Colonic mucosa (tissue), 4 donors: ENCODE data around the gene TENT5C. TPM values are rescaled to one million over a fixed set of nuclear protein-coding genes. Genes with fewer than 3 reads are reported as not detected.

Experiments
- DNase-seq: peaks from one replicate; pipeline ENCODE4 v3.0.0-alpha.2; 2020
- H3K27ac ChIP-seq: fragments of 200-600 bp; one replicate; pipeline ENCODE4 v1.8.0; 2021
- H3K27me3 ChIP-seq: fragments of 200-600 bp; one replicate; pipeline ENCODE4 v1.8.0; 2021
- H3K36me3 ChIP-seq: fragments of 200-600 bp; one replicate; pipeline ENCODE4 v1.8.0; 2021
- H3K4me1 ChIP-seq: fragments of 200-600 bp; one replicate; pipeline ENCODE4 v1.8.0; 2021; ENCODE audit warnings: mild to moderate bottlenecking
- H3K4me3 ChIP-seq: fragments of 200-600 bp; one replicate; pipeline ENCODE4 v1.8.0; 2021
- H3K9ac ChIP-seq, 2 donors: one replicate each; pipeline ENCODE4 v1.7.0; 2013; ENCODE audit warnings: control low read depth in 2 of 2, low read depth in 2 of 2, low read length in 2 of 2
- H3K9me3 ChIP-seq: fragments of 200-600 bp; one replicate; pipeline ENCODE4 v1.8.0; 2021
- intact Hi-C: fragments of 100-400 bp; cut with DNase I; formaldehyde crosslinking; loops from one replicate; pipeline ENCODE4 v1.14.1; 2022
- total RNA-seq, 2 donors: library from RNA; stranded (reverse); fragmentation: NEBNext Ultra II Directional in 1 of 2; extraction: Animal tissue kit (Norgen Biotek cat#: 25700) in 1 of 2; gene quantifications; one replicate each; pipeline ENCODE4 v1.2.1, GENCODE V29; 2021
- TF ChIP-seq, protein P1 (sequence below): fragments of 200-600 bp; IDR thresholded peaks from one replicate; pipeline ENCODE4 v1.8.0; 2022; ENCODE audit warnings: antibody characterized with exemption, mild to moderate bottlenecking
- donor health status: healthy.
- donor health status: DM: no; HTN: no; CAD: no.
- donor health status: DM: no; HTN: no; CAD: no.

The TENT5C gene
- total RNA-seq, 2 donors from 2014 or later: 40.7 to 58.5 TPM

DNA sequence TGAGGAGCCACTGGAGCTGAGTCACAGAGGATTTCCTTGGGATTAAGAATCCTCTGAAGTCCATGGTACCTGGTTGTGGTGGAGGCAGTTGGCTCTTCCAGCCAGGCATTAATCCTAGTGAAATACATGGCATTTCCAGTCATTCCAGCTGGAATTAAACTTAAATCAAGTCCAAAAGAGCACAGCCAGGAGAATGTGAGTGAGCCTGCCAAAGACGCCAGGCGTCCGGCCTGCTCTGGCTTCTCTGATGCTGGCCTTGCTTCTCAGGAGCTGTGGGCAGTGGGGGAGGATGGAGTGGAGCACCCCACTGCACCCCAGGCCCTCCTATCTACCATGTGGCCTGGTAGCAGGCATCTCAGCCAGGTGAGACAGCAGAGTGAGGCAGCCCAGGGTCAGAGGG lies 23.4 kb upstream of the TENT5C start:
- H3K9ac ChIP-seq: no peak overlapping the region
- DNase-seq: no peak
- TF ChIP-seq, protein P1, sequence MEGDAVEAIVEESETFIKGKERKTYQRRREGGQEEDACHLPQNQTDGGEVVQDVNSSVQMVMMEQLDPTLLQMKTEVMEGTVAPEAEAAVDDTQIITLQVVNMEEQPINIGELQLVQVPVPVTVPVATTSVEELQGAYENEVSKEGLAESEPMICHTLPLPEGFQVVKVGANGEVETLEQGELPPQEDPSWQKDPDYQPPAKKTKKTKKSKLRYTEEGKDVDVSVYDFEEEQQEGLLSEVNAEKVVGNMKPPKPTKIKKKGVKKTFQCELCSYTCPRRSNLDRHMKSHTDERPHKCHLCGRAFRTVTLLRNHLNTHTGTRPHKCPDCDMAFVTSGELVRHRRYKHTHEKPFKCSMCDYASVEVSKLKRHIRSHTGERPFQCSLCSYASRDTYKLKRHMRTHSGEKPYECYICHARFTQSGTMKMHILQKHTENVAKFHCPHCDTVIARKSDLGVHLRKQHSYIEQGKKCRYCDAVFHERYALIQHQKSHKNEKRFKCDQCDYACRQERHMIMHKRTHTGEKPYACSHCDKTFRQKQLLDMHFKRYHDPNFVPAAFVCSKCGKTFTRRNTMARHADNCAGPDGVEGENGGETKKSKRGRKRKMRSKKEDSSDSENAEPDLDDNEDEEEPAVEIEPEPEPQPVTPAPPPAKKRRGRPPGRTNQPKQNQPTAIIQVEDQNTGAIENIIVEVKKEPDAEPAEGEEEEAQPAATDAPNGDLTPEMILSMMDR: no peak
- H3K27ac ChIP-seq: no peak overlapping the region
- H3K4me3 ChIP-seq: no peak overlapping the region
- H3K9me3 ChIP-seq: no peaks in the 10 kb centered on the region
- H3K27me3 ChIP-seq: no peaks in the 10 kb centered on the region
- H3K36me3 ChIP-seq: no peaks in the 10 kb centered on the region
- intact Hi-C loops: no loop called here
- H3K4me1 ChIP-seq: no peaks in the 10 kb centered on the region

DNA sequence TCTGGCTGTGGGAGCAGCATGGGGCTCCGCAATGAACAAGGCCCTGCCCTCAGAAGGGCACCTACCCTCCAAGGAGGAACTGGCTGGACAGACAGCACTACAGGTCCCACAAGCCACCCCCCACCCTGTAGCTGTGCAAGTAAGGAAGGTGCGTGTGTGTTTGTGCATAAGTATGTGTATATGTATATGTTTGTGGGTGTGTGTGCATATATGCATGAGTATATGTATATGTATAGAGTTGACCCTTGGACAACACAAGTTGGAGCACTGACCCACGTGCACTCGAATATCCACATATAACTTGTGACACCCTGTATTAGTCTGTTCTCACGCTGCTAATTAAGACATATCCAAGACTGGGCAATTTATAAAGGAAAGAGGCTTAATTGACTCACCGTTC lies 22.6 kb upstream of the TENT5C start:
- TF ChIP-seq, protein P1: no peak
- no peaks in the 10 kb centered on the region for H3K36me3 ChIP-seq

DNA sequence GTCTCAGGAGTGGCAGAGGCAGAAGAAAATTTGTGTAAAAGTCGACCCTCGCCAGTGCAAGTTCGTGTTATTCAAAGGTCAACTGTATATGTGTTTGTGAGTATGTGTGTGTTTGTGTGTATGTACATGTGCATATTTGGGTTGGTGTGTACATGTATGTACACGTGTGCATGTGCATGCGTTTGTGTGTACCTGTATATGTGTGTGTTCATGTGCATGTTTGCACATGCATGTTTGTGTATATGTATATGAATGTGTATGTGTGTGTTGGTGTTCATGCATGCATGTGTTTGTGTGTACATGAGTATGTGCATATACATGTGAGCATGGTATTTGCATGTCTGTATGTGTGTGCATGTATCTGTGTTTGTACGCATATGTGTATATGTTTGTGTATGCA lies 21.7 kb upstream of the TENT5C start:
- TF ChIP-seq, protein P1: no peak
- no peaks in the 10 kb centered on the region for H3K9me3 ChIP-seq
- DNase-seq: no peak
- H3K9ac ChIP-seq: no peak overlapping the region
- intact Hi-C loops: no loop called here
- no peaks in the 10 kb centered on the region for H3K4me1 ChIP-seq
- no peak overlapping the region for H3K4me3 ChIP-seq
- H3K36me3 ChIP-seq: no peaks in the 10 kb centered on the region
- H3K27ac ChIP-seq: no peak overlapping the region
- no peaks in the 10 kb centered on the region for H3K27me3 ChIP-seq

More for the DNA sequence above, 22.6 kb upstream of the TENT5C start:
- Histone ChIP-seq H3K9ac (no peak overlapping the region), H3K9me3 (no peaks in the 10 kb centered on the region), H3K27me3 (no peaks in the 10 kb centered on the region), H3K4me3 (no peak overlapping the region), H3K4me1 (no peaks in the 10 kb centered on the region), H3K27ac (no peak overlapping the region)
- intact Hi-C loops: no loop called here
- DNase-seq: no peak

DNA sequence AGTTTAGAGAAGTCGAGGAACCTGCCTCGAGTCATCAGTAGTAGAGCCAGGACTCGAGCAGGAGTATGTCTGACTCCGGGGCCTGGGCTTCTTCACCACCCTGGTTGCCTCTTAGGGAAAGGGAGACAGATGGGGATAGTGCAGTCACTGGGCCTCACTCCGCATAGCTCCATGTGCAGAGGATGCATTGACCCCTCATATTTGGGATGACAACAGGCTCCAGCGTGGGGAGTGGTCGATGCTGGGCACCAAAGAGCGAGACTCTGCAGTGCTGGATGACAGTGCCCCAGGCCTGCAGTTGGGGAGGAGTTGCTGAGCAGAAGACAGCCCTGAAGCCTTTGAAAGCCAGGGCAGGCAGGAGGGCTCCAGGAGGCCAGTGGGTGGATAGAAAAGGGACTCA lies 20.8 kb upstream of the TENT5C start:
- no peaks in the 10 kb centered on the region for H3K9me3 ChIP-seq
- no peak overlapping the region for H3K27ac ChIP-seq
- H3K4me3 ChIP-seq: no peak overlapping the region
- H3K36me3 ChIP-seq: no peaks in the 10 kb centered on the region
- DNase-seq: no peak
- intact Hi-C loops: no loop called here
- peaks cover 4% of the 10 kb centered on the region for H3K4me1 ChIP-seq
- H3K27me3 ChIP-seq: no peaks in the 10 kb centered on the region
- TF ChIP-seq, protein P1: no peak
- H3K9ac ChIP-seq: no peak overlapping the region

DNA sequence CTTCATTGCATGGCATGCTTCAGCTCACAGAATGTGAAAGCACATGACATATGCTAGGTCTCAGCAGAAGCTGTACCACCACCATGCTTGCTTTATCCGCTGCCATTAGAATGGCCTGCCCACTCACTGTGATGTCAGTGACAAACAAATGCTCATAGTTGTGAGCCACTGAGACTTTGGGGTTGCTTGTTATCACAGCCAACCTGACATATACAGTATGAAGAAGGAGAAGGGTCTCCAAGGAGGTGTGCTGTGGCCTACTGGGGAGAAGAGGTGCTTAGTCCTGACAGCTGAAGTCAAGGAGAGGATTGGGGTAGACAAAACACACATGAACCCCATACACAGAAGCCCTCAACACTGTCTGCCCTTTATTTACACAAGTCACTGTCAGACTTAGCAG lies 19.5 kb upstream of the TENT5C start:
- TF ChIP-seq, protein P1: no peak
- intact Hi-C loops: no loop called here
- H3K27me3 ChIP-seq: no peaks in the 10 kb centered on the region
- no peaks in the 10 kb centered on the region for H3K9me3 ChIP-seq
- H3K9ac ChIP-seq: no peak overlapping the region
- H3K36me3 ChIP-seq: no peaks in the 10 kb centered on the region
- peaks cover 10% of the 10 kb centered on the region for H3K4me1 ChIP-seq
- no peak for DNase-seq
- H3K27ac ChIP-seq: no peak overlapping the region
- no peak overlapping the region for H3K4me3 ChIP-seq
